ENCODE results near the gene YLPM1. TPM values are rescaled to one million over a fixed set of nuclear protein-coding genes. Genes with fewer than 3 reads are reported as not detected.

Gene YLPM1
- total and polyA plus RNA-seq, 4 donors, result 13.3 to 124 (median 28.6) TPM

- no peak overlapping the region for H3K9ac ChIP-seq (ENCODE audit: insufficient read depth in 1 of 2, low read length in 2 of 2)
- H3K27me3 ChIP-seq (ENCODE audit: control insufficient read depth in 3 of 3, insufficient read depth in 3 of 3, low read length in 2 of 3), result no peaks in the 10 kb centered on the region
- ATAC-seq (ENCODE audit: insufficient read depth, low FRiP score), result no peak
- WGBS, 2 donors, result 92 to 94% methylated on average over 4 of the region's 4 CpGs
- DNase-seq, result no peak
- no peaks in the 10 kb centered on the region for H3K9me3 ChIP-seq (ENCODE audit: control insufficient read depth in 4 of 4, insufficient read depth in 3 of 4, low read length in 3 of 4)
- H3K4me1 ChIP-seq (ENCODE audit: control insufficient read depth in 5 of 5, insufficient read depth in 5 of 5, low read length in 5 of 5), result no peaks in the 10 kb centered on the region
- H3K4me3 ChIP-seq, result no peak overlapping the region
- TF ChIP-seq CTCF (IDR thresholded peaks at IDR 0.05; ENCODE audit: control extremely low read depth, extremely low read depth), result no peak
- H3K36me3 ChIP-seq (ENCODE audit: control insufficient read depth in 4 of 4, insufficient read depth in 4 of 4, low read length in 4 of 4), result peaks cover 9 to 36% (median 18%) of the 10 kb centered on the region in 4 donors
- H3K27ac ChIP-seq (ENCODE audit: low read depth in 1 of 2, low read length in 1 of 2), result no peak overlapping the region
These were observed 69.7 kb downstream of the YLPM1 start for GRCh38 chr14:74832849-74833248.

- WGBS, 2 donors, result 75 to 77% methylated on average over 5 of the region's 5 CpGs
- Histone ChIP-seq H3K9me3 (ENCODE audit: control insufficient read depth in 4 of 4, insufficient read depth in 3 of 4, low read length in 3 of 4) (no peaks in the 10 kb centered on the region), H3K4me3 (no peak overlapping the region), H3K36me3 (ENCODE audit: control insufficient read depth in 4 of 4, insufficient read depth in 4 of 4, low read length in 4 of 4) (peaks cover 6 to 29% (median 12%) of the 10 kb centered on the region in 4 donors), H3K4me1 (ENCODE audit: control insufficient read depth in 5 of 5, insufficient read depth in 5 of 5, low read length in 5 of 5) (no peaks in the 10 kb centered on the region), H3K27ac (ENCODE audit: low read depth in 1 of 2, low read length in 1 of 2) (no peak overlapping the region), H3K9ac (ENCODE audit: insufficient read depth in 1 of 2, low read length in 2 of 2) (no peak overlapping the region), H3K27me3 (ENCODE audit: control insufficient read depth in 3 of 3, insufficient read depth in 3 of 3, low read length in 2 of 3) (no peaks in the 10 kb centered on the region)
- TF ChIP-seq CTCF (IDR thresholded peaks at IDR 0.05; ENCODE audit: control extremely low read depth, extremely low read depth), result no peak
- DNase-seq (no peak), ATAC-seq (ENCODE audit: insufficient read depth, low FRiP score) (no peak)
These were observed 71.7 kb downstream of the YLPM1 start for GRCh38 chr14:74834692-74835392.

GRCh38 chr14:74835645-74836250 lies 72.6 kb downstream of the YLPM1 start:
- no peak overlapping the region for H3K27ac ChIP-seq (ENCODE audit: low read depth in 1 of 2, low read length in 1 of 2)
- WGBS, 2 donors, result 85% methylated on average over 7 of the region's 7 CpGs

More at GRCh38 chr14:74835645-74836250, 72.6 kb downstream of the YLPM1 start:
- Histone ChIP-seq H3K9me3 (ENCODE audit: control insufficient read depth in 4 of 4, insufficient read depth in 3 of 4, low read length in 3 of 4) (no peaks in the 10 kb centered on the region), H3K9ac (ENCODE audit: insufficient read depth in 1 of 2, low read length in 2 of 2) (no peak overlapping the region), H3K27me3 (ENCODE audit: control insufficient read depth in 3 of 3, insufficient read depth in 3 of 3, low read length in 2 of 3) (no peaks in the 10 kb centered on the region), H3K4me3 (no peak overlapping the region), H3K36me3 (ENCODE audit: control insufficient read depth in 4 of 4, insufficient read depth in 4 of 4, low read length in 4 of 4) (peaks cover 6 to 28% (median 10%) of the 10 kb centered on the region in 4 donors), H3K4me1 (ENCODE audit: control insufficient read depth in 5 of 5, insufficient read depth in 5 of 5, low read length in 5 of 5) (no peaks in the 10 kb centered on the region)
- no peak for DNase-seq
- no peak for ATAC-seq (ENCODE audit: insufficient read depth, low FRiP score)
- no peak for TF ChIP-seq CTCF (IDR thresholded peaks at IDR 0.05; ENCODE audit: control extremely low read depth, extremely low read depth)
